Measurements from ENCODE around the gene ERAS. TPM values are rescaled to one million over a fixed set of nuclear protein-coding genes. Genes with fewer than 3 reads are reported as not detected.

Gene ERAS
- total RNA-seq (2014; rRNA removed; shearing (Covaris generic)) = 0.40 TPM in 1 of 2 replicates, not detected in the other
- not detected in 2 replicates for polyA plus RNA-seq (2015; cell fraction: cytosol; rRNA removed)
- polyA plus RNA-seq (2015; cell fraction: nucleus; rRNA removed) = 0.36 TPM in 1 of 2 replicates, not detected in the other

GRCh38 chrX:48826135-48826875 is at the start of gene ERAS:
Gene ERAS, plus strand, starts transcription at chrX:48826513. Its CDS starts 2,611 bp downstream, at chrX:48829124.
- DNase-seq (ENCODE audit: low read depth, low spot score) = no peak
- in situ Hi-C loops (cut with HindIII; ENCODE audit: low pct_unique_long_range_greater_than_20kb, low sequenced_read_pairs) = no loop called here

- in situ Hi-C loops (cut with HindIII; ENCODE audit: low pct_unique_long_range_greater_than_20kb, low sequenced_read_pairs) = no loop called here
- DNase-seq (ENCODE audit: low read depth, low spot score) = no peak
Measured at GRCh38 chrX:48776818-48777439, 49.4 kb upstream of the ERAS start.

- no peak for DNase-seq (ENCODE audit: low read depth, low spot score)
- in situ Hi-C loops (cut with HindIII; ENCODE audit: low pct_unique_long_range_greater_than_20kb, low sequenced_read_pairs) = no loop called here
Measured at GRCh38 chrX:48779399-48779798, 46.9 kb upstream of the ERAS start.

- in situ Hi-C loops (cut with HindIII; ENCODE audit: low pct_unique_long_range_greater_than_20kb, low sequenced_read_pairs) = no loop called here
- DNase-seq (ENCODE audit: low read depth, low spot score) = no peak
Measured at GRCh38 chrX:48781705-48782104, 44.6 kb upstream of the ERAS start.

- in situ Hi-C loops (cut with HindIII; ENCODE audit: low pct_unique_long_range_greater_than_20kb, low sequenced_read_pairs) = no loop called here
Measured at GRCh38 chrX:48782216-48782615, 44.1 kb upstream of the ERAS start.

GRCh38 chrX:48782795-48783194 is 43.5 kb upstream of the ERAS start:
- in situ Hi-C loops (cut with HindIII; ENCODE audit: low pct_unique_long_range_greater_than_20kb, low sequenced_read_pairs) = no loop called here
- DNase-seq (ENCODE audit: low read depth, low spot score) = no peak

More at GRCh38 chrX:48782216-48782615, 44.1 kb upstream of the ERAS start:
- no peak for DNase-seq (ENCODE audit: low read depth, low spot score)

- DNase-seq (ENCODE audit: low read depth, low spot score) = no peak
- in situ Hi-C loops (cut with HindIII; ENCODE audit: low pct_unique_long_range_greater_than_20kb, low sequenced_read_pairs) = no loop called here
Measured at GRCh38 chrX:48784726-48785125, 41.6 kb upstream of the ERAS start.

GRCh38 chrX:48785186-48785539 is 41.1 kb upstream of the ERAS start:
- no peak for DNase-seq (ENCODE audit: low read depth, low spot score)
- in situ Hi-C loops (cut with HindIII; ENCODE audit: low pct_unique_long_range_greater_than_20kb, low sequenced_read_pairs) = no loop called here

GRCh38 chrX:48785540-48786214 is 40.6 kb upstream of the ERAS start:
- DNase-seq (ENCODE audit: low read depth, low spot score) = no peak
- in situ Hi-C loops (cut with HindIII; ENCODE audit: low pct_unique_long_range_greater_than_20kb, low sequenced_read_pairs) = no loop called here

GRCh38 chrX:48786341-48786800 is 39.9 kb upstream of the ERAS start, which contains the start of gene GATA1:
Gene GATA1, plus strand, starts transcription at chrX:48786590. Its CDS starts 4,520 bp downstream, at chrX:48791110.
- in situ Hi-C loops (cut with HindIII; ENCODE audit: low pct_unique_long_range_greater_than_20kb, low sequenced_read_pairs) = no loop called here
- DNase-seq (ENCODE audit: low read depth, low spot score) = no peak

GRCh38 chrX:48786825-48787504 is 39.3 kb upstream of the ERAS start:
- no peak for DNase-seq (ENCODE audit: low read depth, low spot score)
- in situ Hi-C loops (cut with HindIII; ENCODE audit: low pct_unique_long_range_greater_than_20kb, low sequenced_read_pairs) = no loop called here

- in situ Hi-C loops (cut with HindIII; ENCODE audit: low pct_unique_long_range_greater_than_20kb, low sequenced_read_pairs) = no loop called here
- no peak for DNase-seq (ENCODE audit: low read depth, low spot score)
Measured at GRCh38 chrX:48787505-48788443, 38.5 kb upstream of the ERAS start.

GRCh38 chrX:48789366-48790220 is 36.7 kb upstream of the ERAS start:
- in situ Hi-C loops (cut with HindIII; ENCODE audit: low pct_unique_long_range_greater_than_20kb, low sequenced_read_pairs) = no loop called here
- no peak for DNase-seq (ENCODE audit: low read depth, low spot score)

GRCh38 chrX:48790477-48790876 is 35.8 kb upstream of the ERAS start:
- in situ Hi-C loops (cut with HindIII; ENCODE audit: low pct_unique_long_range_greater_than_20kb, low sequenced_read_pairs) = no loop called here
- no peak for DNase-seq (ENCODE audit: low read depth, low spot score)

- DNase-seq (ENCODE audit: low read depth, low spot score) = no peak
- in situ Hi-C loops (cut with HindIII; ENCODE audit: low pct_unique_long_range_greater_than_20kb, low sequenced_read_pairs) = no loop called here
Measured at GRCh38 chrX:48791063-48791820, 35.1 kb upstream of the ERAS start.
